A673 (cell line): Measurements from ENCODE around the gene OR51M1.

ENCODE experiments used
- EZH2 ChIP-seq: fragments of 200-600 bp; sonication (generic); IDR thresholded peaks from 2 replicates; pipeline ENCODE4 v1.6.1; 2017; ENCODE audit warnings: borderline replicate concordance, low read depth, mild to moderate bottlenecking, mixed read lengths, antibody characterized with exemption, low read length; ENCODE audit not compliant: poor library complexity, severe bottlenecking
- TF ChIP-seq, protein P1 (sequence below): fragments of 300-800, 200-600 bp; sonication (generic); conservative IDR thresholded peaks from 2 replicates; pipeline ENCODE4 v1.5.1; 2017; ENCODE audit warnings: low read depth, mild to moderate bottlenecking, antibody characterized with exemption, low read length, moderate library complexity, mixed read lengths

DNA sequence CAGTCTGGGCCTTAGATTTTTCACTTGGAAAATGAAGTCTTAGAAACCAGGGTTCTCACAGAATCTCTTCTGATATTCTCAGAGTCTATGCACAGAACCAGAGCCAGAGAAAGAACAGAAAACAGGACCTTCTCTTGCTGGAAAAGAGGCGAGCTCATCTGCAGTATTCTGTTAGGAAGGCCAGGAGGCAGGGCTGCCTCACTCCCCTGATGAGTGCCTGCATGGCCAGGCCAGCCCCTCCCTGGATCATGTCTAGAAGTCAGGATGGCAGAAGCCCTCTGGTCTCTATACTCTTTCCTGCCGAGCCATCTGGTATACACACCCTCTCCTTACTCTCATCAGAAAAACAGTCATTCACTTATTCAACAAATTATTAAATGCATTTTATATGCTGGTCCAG, 723 bp downstream of the OR51M1 start:
- TF ChIP-seq, protein P1, sequence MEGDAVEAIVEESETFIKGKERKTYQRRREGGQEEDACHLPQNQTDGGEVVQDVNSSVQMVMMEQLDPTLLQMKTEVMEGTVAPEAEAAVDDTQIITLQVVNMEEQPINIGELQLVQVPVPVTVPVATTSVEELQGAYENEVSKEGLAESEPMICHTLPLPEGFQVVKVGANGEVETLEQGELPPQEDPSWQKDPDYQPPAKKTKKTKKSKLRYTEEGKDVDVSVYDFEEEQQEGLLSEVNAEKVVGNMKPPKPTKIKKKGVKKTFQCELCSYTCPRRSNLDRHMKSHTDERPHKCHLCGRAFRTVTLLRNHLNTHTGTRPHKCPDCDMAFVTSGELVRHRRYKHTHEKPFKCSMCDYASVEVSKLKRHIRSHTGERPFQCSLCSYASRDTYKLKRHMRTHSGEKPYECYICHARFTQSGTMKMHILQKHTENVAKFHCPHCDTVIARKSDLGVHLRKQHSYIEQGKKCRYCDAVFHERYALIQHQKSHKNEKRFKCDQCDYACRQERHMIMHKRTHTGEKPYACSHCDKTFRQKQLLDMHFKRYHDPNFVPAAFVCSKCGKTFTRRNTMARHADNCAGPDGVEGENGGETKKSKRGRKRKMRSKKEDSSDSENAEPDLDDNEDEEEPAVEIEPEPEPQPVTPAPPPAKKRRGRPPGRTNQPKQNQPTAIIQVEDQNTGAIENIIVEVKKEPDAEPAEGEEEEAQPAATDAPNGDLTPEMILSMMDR, result no peak
- TF ChIP-seq EZH2, result no peak
